Adrenal gland (tissue), 12 donors: ENCODE results near the gene NCLN. TPM values are rescaled to one million over a fixed set of nuclear protein-coding genes. Genes with fewer than 3 reads are reported as not detected.
"Not testable (repeated sequence)": the region's sequence is repeated elsewhere in the genome, so short reads cannot be mapped to it uniquely, and the experiment has no call there.

Source experiments
- DNase-seq, 7 donors: peaks; one replicate each; pipeline ENCODE4 v3.0.0-alpha.2; 2019 to 2020
- H3K27ac ChIP-seq, 5 donors: fragments of 200-600 bp; sonication (generic) in 4 of 5; 1 replicate in 3 of 5; 2 replicates in 2 of 5; pipeline versions ENCODE4 v1.5.1 to v1.8.0; 2016 to 2020; ENCODE audit warnings: mild to moderate bottlenecking in 1 of 5
- H3K27me3 ChIP-seq: fragments of 200-600 bp; 2 replicates; pipeline ENCODE4 v1.8.0; 2021
- H3K36me3 ChIP-seq, 2 donors: fragments of 200-600 bp; replicated peaks in 1 of 2; 1 replicate in 1 of 2; 2 replicates in 1 of 2; pipeline versions ENCODE4 v1.5.1 to v1.8.0; 2018 to 2022
- H3K4me1 ChIP-seq, 2 donors: fragments of 200-600 bp; replicated peaks in 1 of 2; 1 replicate in 1 of 2; 2 replicates in 1 of 2; pipeline versions ENCODE4 v1.5.1 to v1.8.0; 2018 to 2021
- H3K4me3 ChIP-seq, 4 donors: fragments of 200-600 bp; sonication (generic) in 3 of 4; one replicate each; pipeline ENCODE4 v1.5.1; 2016 to 2018
- H3K9me3 ChIP-seq, 3 donors: fragments of 200-600 bp; sonication (generic) in 1 of 3; replicated peaks in 1 of 3; 1 replicate in 2 of 3; 2 replicates in 1 of 3; pipeline versions ENCODE4 v1.5.1 to v1.8.0; 2016 to 2021
- POLR2A ChIP-seq, 2 donors: fragments of 450-650 bp; IDR thresholded peaks; one replicate each; pipeline ENCODE4 v1.6.1; 2017; ENCODE audit warnings: antibody characterized with exemption in 2 of 2, mild to moderate bottlenecking in 2 of 2, moderate library complexity in 1 of 2
- WGBS, 4 donors: extraction: QIAGEN DNeasy Blood & Tissue Kit in 2 of 4; methylation state at CpG; one replicate each; pipeline versions ENCODE4 v1.1.5 to v1.1.7; 2013 to 2017; 5-methylcytosine and 5-hydroxymethylcytosine counted together
- intact Hi-C, 2 donors: fragments of 100-400 bp; cut with DNase I; formaldehyde crosslinking; loops; one replicate each; pipeline versions ENCODE4 v1.14.1 to v1.15.0; 2022 to 2023
- polyA plus RNA-seq, 3 donors: library from polyadenylated mRNA; stranded (reverse); fragments of 200-250 nt in 2 of 3; fragments of 350-450 nt in 1 of 3; fragmentation: Illumina TruSeq in 1 of 3; extraction: RNeasy Lipid Tissue Mini Kit (QIAGEN cat#74804) in 1 of 3; gene quantifications; one replicate each; pipeline ENCODE4 v1.2.3, GENCODE V29; 2013 to 2014
- total RNA-seq, 9 donors: library from RNA; depleted of rRNA in 4 of 9; stranded (reverse); fragments of >200 nt in 4 of 9; fragments of 120-200 nt in 1 of 9; fragmentation: NEBNext Ultra II Directional in 1 of 9; extraction: Animal tissue kit (Norgen Biotek cat#: 25700) in 1 of 9; gene quantifications; one replicate each; pipeline versions ENCODE4 v1.1.0 to v1.2.4, GENCODE V29; 2013 to 2023
- TF ChIP-seq, protein P1 (sequence below), 6 experiments: fragments of 450-650 bp in 4 of 6; fragments of 200-600 bp in 2 of 6; sonication (generic) in 1 of 6; IDR thresholded peaks; 1 replicate in 5 of 6; 2 replicates in 1 of 6; pipeline versions ENCODE4 v1.5.1 to v1.8.0; 2016 to 2021; ENCODE audit warnings: antibody characterized with exemption in 6 of 6, mild to moderate bottlenecking in 2 of 6, moderate library complexity in 1 of 6
- donor health status: healthy with polysubstance abuse.
- donor health status: Bipolar disorder and iron deficiency.
- donor health status: DM: yes; HTN: yes; CAD: no.
- donor health status: DM: no; HTN: no; CAD: no.
- donor health status: DM: no; HTN: no; CAD: no.
- donor health status: DM: yes; HTN: yes; CAD: no.

NCLN gene
- total and polyA plus RNA-seq, 12 donors = 51.5 to 193 (median 94.0) TPM

DNA sequence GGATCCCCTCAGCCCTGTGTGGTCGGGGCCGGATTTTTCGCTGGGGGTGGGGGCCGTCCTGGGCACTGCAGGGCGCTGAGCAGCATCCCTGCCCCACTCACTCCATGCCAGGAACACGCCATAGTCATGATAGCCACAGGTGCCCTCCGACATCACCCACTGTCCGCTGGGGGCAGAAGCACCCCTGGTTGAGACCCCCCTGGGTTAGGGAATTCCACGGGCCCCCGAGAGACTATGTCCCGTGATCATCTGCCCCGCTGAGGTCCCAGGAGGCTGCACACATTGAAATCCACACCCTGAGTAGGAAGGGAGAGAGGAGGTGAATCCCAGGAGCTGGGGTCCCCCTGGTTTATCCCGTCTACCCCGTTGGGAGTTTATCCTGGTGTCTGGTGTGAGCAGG is 16.2 kb downstream of the NCLN start:
- no peak for DNase-seq
- Histone ChIP-seq H3K27me3 (no peaks in the 10 kb centered on the region), H3K27ac (no peak overlapping the region), H3K4me3 (no peak overlapping the region), H3K9me3 (no peaks in the 10 kb centered on the region), H3K4me1 (no peaks in the 10 kb centered on the region), H3K36me3 (peaks cover 0 to 38% of the 10 kb centered on the region in 2 donors)
- intact Hi-C loops = no loop called here
- 60 to 98% (median 94%) methylated on average over 3 to 14 of the region's 14 CpGs for WGBS, 4 donors
- TF ChIP-seq POLR2A (IDR thresholded peaks at IDR 0.05) = no peak
- TF ChIP-seq, protein P1, sequence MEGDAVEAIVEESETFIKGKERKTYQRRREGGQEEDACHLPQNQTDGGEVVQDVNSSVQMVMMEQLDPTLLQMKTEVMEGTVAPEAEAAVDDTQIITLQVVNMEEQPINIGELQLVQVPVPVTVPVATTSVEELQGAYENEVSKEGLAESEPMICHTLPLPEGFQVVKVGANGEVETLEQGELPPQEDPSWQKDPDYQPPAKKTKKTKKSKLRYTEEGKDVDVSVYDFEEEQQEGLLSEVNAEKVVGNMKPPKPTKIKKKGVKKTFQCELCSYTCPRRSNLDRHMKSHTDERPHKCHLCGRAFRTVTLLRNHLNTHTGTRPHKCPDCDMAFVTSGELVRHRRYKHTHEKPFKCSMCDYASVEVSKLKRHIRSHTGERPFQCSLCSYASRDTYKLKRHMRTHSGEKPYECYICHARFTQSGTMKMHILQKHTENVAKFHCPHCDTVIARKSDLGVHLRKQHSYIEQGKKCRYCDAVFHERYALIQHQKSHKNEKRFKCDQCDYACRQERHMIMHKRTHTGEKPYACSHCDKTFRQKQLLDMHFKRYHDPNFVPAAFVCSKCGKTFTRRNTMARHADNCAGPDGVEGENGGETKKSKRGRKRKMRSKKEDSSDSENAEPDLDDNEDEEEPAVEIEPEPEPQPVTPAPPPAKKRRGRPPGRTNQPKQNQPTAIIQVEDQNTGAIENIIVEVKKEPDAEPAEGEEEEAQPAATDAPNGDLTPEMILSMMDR (IDR thresholded peaks at IDR 0.05) = no peak

DNA sequence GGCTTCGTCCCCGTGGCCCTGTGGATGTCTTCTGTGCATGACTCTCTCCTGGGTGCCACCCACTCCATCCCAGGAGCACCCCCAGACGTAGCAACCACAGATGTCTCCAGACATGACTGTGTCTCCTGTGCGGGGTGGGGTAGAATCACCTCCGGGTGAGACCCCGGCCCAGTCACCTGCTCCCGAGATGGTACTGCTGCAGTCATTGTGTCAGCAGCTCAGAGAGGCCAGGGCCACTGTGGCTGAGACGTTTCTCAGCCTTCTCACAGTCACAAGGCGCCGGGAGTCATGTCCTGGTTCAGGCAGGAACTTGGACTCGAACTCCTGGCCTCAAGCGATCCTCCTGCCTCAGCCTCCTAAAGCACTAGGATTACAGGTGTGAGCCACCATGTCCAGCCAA is 16.6 kb downstream of the NCLN start:
- peaks cover 0 to 42% of the 10 kb centered on the region in 2 donors for H3K36me3 ChIP-seq
- no peak for TF ChIP-seq POLR2A (IDR thresholded peaks at IDR 0.05)
- TF ChIP-seq, protein P1 (IDR thresholded peaks at IDR 0.05) = no peak

DNA sequence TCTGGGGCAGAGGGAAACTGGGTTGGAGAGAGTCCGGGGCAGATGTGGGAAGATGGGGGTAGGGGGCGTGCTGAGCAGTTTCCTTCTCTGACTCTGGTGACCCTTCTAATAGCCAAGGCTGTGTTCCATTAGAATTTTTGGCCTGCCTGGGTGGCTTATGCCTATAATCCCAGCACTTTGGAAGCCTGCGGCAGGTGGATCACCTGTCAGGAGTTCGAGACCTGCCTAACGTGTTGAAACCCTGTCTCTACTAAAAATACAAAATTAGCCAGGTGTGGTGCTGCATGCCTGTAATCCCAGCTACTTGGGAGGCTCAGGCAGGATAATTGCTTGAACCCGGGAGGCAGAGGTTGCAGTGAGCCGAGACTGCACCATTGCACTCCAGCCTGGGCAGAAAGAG is 17.2 kb downstream of the NCLN start:
- H3K4me1 ChIP-seq, H3K27ac ChIP-seq, H3K4me3 ChIP-seq, DNase-seq, H3K9me3 ChIP-seq, H3K27me3 ChIP-seq, intact Hi-C loops: not testable (repeated sequence)
- 94 to 97% (median 95%) methylated on average over 7 of the region's 7 CpGs for WGBS, 4 donors
- peaks cover 0 to 47% of the 10 kb centered on the region in 2 donors for H3K36me3 ChIP-seq

More for the DNA sequence above, 16.6 kb downstream of the NCLN start:
- WGBS, 4 donors = 72 to 90% (median 83%) methylated on average over 6 to 12 of the region's 12 CpGs
- Histone ChIP-seq H3K27me3 (no peaks in the 10 kb centered on the region), H3K27ac (no peak overlapping the region), H3K9me3 (no peaks in the 10 kb centered on the region), H3K4me3 (no peak overlapping the region), H3K4me1 (no peaks in the 10 kb centered on the region)
- intact Hi-C loops = no loop called here
- no peak for DNase-seq

DNA sequence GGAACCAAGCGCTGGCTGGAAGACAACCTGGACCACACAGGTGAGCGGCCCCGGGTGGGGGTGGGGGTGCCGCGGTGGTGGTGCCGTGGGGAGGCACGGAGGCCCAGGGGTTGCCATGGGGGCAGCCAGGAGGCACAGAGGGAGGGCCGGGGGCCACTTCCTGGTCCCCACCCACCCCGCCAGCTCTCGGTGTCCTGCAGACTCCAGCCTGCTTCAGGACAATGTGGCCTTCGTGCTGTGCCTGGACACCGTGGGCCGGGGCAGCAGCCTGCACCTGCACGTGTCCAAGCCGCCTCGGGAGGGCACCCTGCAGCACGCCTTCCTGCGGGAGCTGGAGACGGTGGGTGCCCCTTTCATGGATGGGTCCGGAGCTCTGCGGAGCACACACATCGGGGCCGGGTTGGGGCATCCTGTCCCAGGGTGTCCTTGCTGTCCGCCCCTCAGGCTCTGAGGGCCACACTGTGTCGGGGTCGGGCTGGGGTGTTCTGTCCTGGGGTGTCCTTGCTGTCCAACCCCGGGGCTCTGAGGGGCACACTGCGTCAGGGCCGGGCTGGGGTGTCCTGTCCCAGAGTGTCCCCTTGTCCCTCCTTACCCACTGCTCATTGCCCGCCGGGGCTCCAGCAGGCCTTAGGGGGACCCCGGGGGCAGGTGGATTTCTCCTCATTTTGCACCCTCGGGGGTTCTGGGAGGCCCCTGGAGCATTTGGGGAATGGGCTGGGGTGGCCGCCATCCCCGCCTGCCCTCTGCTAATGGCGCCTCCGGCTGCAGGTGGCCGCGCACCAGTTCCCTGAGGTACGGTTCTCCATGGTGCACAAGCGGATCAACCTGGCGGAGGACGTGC is 18.3 kb downstream of the NCLN start:
- peaks cover 0 to 48% of the 10 kb centered on the region in 2 donors for H3K36me3 ChIP-seq
- intact Hi-C loops = no loop called here
- no peak for DNase-seq
- no peaks in the 10 kb centered on the region for H3K27me3 ChIP-seq
- H3K27ac ChIP-seq = no peak overlapping the region
- no peak overlapping the region for H3K4me3 ChIP-seq
- no peaks in the 10 kb centered on the region for H3K9me3 ChIP-seq
- WGBS, 4 donors = 94 to 96% (median 95%) methylated on average over 22 to 43 of the region's 43 CpGs; no CpG with 5 or more reads in 1 of the 4 donors
- TF ChIP-seq, protein P1 (IDR thresholded peaks at IDR 0.05) = no peak
- no peak for TF ChIP-seq POLR2A (IDR thresholded peaks at IDR 0.05)
- no peaks in the 10 kb centered on the region for H3K4me1 ChIP-seq
